ENCODE data around the gene ZNF385D. TPM values are rescaled to one million over a fixed set of nuclear protein-coding genes. Genes with fewer than 3 reads are reported as not detected.
A peak's percentile ranks its signal among the peaks of the same experiment; 100 is the strongest.

ZNF385D gene
- total and polyA plus RNA-seq, 8 donors = 0.42 to 4.0 (median 1.1) TPM

DNA sequence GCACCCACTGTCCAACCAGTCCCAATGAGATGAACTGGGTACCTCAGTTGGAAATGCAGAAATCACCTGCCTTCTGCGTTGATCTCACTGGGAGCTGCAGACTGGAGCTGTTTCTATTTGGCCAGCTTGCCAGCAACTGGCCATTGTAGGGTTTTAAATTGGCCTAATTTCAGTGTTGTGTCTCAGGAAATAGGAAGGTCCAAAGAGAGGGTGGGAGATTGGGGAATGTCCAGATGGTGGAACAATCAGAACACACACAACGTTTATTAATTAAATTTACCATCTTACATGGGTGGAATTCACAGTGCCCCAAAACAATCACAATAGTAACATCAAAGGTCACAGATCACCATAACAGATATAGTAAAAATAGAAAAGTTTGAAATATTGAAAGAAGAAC is 189.5 kb downstream of the ZNF385D start:
- Histone ChIP-seq H3K4me1 (no peaks in the 10 kb centered on the region), H3K4me3 (no peak overlapping the region), H3K27me3 (no peaks in the 10 kb centered on the region), H3K36me3 (no peaks in the 10 kb centered on the region), H3K9me3 (no peaks in the 10 kb centered on the region), H3K27ac (no peak overlapping the region)
- intact Hi-C loops (cut with DNase I) = no loop called here
- ATAC-seq = no peak
- TF ChIP-seq, protein P1, sequence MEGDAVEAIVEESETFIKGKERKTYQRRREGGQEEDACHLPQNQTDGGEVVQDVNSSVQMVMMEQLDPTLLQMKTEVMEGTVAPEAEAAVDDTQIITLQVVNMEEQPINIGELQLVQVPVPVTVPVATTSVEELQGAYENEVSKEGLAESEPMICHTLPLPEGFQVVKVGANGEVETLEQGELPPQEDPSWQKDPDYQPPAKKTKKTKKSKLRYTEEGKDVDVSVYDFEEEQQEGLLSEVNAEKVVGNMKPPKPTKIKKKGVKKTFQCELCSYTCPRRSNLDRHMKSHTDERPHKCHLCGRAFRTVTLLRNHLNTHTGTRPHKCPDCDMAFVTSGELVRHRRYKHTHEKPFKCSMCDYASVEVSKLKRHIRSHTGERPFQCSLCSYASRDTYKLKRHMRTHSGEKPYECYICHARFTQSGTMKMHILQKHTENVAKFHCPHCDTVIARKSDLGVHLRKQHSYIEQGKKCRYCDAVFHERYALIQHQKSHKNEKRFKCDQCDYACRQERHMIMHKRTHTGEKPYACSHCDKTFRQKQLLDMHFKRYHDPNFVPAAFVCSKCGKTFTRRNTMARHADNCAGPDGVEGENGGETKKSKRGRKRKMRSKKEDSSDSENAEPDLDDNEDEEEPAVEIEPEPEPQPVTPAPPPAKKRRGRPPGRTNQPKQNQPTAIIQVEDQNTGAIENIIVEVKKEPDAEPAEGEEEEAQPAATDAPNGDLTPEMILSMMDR (IDR thresholded peaks at IDR 0.05) = no peak
- DNase-seq = no peak
- no peak for FAIRE-seq
- 50 to 69% methylated on average over 2 of the region's 2 CpGs for WGBS, 2 donors

GRCh38 chr3:21551019-21551418 is 200.0 kb downstream of the ZNF385D start:
- no peak for FAIRE-seq
- Histone ChIP-seq H3K4me1 (no peaks in the 10 kb centered on the region), H3K4me3 (no peak overlapping the region), H3K27ac (no peak overlapping the region), H3K9me3 (no peaks in the 10 kb centered on the region), H3K27me3 (no peaks in the 10 kb centered on the region), H3K36me3 (no peaks in the 10 kb centered on the region)
- TF ChIP-seq, protein P1 (IDR thresholded peaks at IDR 0.05) = no peak
- intact Hi-C loops (cut with DNase I) = no loop called here
- ATAC-seq = no peak
- 75 to 79% methylated on average over 2 of the region's 2 CpGs for WGBS, 2 donors
- DNase-seq = no peak

- no peaks in the 10 kb centered on the region for H3K4me1 ChIP-seq
- FAIRE-seq (no peak), ATAC-seq (no peak), DNase-seq (no peak)
- intact Hi-C loops (cut with DNase I) = no loop called here
- no peaks in the 10 kb centered on the region for H3K9me3 ChIP-seq
- H3K4me3 ChIP-seq = no peak overlapping the region
- 34 to 38% methylated on average over 4 of the region's 4 CpGs for WGBS, 2 donors
- TF ChIP-seq, protein P1 (IDR thresholded peaks at IDR 0.05) = no peak
- no peaks in the 10 kb centered on the region for H3K36me3 ChIP-seq
- H3K27me3 ChIP-seq = no peaks in the 10 kb centered on the region
- no peak overlapping the region for H3K27ac ChIP-seq
Observed at GRCh38 chr3:21544076-21544462, 206.9 kb downstream of the ZNF385D start.

- H3K27ac ChIP-seq = no peak overlapping the region
- 63 to 67% methylated on average over 15 of the region's 15 CpGs for WGBS, 2 donors
- intact Hi-C loops (cut with DNase I) = no loop called here
- TF ChIP-seq, protein P1 (IDR thresholded peaks at IDR 0.05) = no peak
- no peak overlapping the region for H3K4me3 ChIP-seq
- no peaks in the 10 kb centered on the region for H3K4me1 ChIP-seq
- ATAC-seq = no peak
- DNase-seq = peak in 1 of 6 donors; percentile 34
- FAIRE-seq = no peak
- H3K36me3 ChIP-seq = no peaks in the 10 kb centered on the region
- H3K27me3 ChIP-seq = no peaks in the 10 kb centered on the region
- H3K9me3 ChIP-seq = no peaks in the 10 kb centered on the region
Observed at GRCh38 chr3:21543380-21544075, 207.5 kb downstream of the ZNF385D start.

GRCh38 chr3:21542656-21543379 is 208.2 kb downstream of the ZNF385D start:
- Histone ChIP-seq H3K4me3 (no peak overlapping the region), H3K36me3 (no peaks in the 10 kb centered on the region), H3K27me3 (no peaks in the 10 kb centered on the region), H3K27ac (no peak overlapping the region), H3K9me3 (no peaks in the 10 kb centered on the region), H3K4me1 (no peaks in the 10 kb centered on the region)
- DNase-seq (no peak), FAIRE-seq (no peak), ATAC-seq (no peak)
- 73 to 76% methylated on average over 29 of the region's 29 CpGs for WGBS, 2 donors
- TF ChIP-seq, protein P1 (IDR thresholded peaks at IDR 0.05) = no peak
- intact Hi-C loops (cut with DNase I) = no loop called here

Measured in pancreas (tissue), 10 donors.